Neutrophil (primary cell): ENCODE data around the gene INS.

Experiments
- H3K27ac ChIP-seq: fragments of 200-600 bp; sonication (generic); 2 replicates; pipeline ENCODE4 v1.5.1; 2016; ENCODE audit warnings: mild to moderate bottlenecking, moderate library complexity
- H3K27me3 ChIP-seq: fragments of 200-600 bp; sonication (generic); 2 replicates; pipeline ENCODE4 v1.6.0; 2016; ENCODE audit warnings: mild to moderate bottlenecking
- H3K36me3 ChIP-seq: fragments of 200-600 bp; sonication (generic); 2 replicates; pipeline ENCODE4 v1.5.1; 2017
- H3K4me1 ChIP-seq, 2 experiments: fragments of 200-600 bp in 1 of 2; sonication (generic) in 1 of 2; 1 replicate in 1 of 2; 2 replicates in 1 of 2; pipeline versions ENCODE4 v1.5.1 to v1.6.1; 2013 to 2016; ENCODE audit warnings: low read depth in 1 of 2, low read length in 1 of 2, mild to moderate bottlenecking in 1 of 2, moderate library complexity in 1 of 2; ENCODE audit not compliant: control insufficient read depth in 1 of 2, insufficient read depth in 1 of 2
- H3K4me3 ChIP-seq, 2 experiments: fragments of 200-600 bp in 1 of 2; sonication (generic) in 1 of 2; 1 replicate in 1 of 2; 2 replicates in 1 of 2; pipeline ENCODE4 v1.5.1; 2013 to 2016; ENCODE audit warnings: low read depth in 1 of 2, low read length in 1 of 2, mild to moderate bottlenecking in 1 of 2, moderate library complexity in 1 of 2
- H3K9me3 ChIP-seq: fragments of 200-600 bp; sonication (generic); 2 replicates; pipeline ENCODE4 v1.5.1; 2016
- CTCF ChIP-seq: fragments of 200-600 bp; sonication (generic); IDR thresholded peaks from 2 replicates; pipeline ENCODE4 v1.5.1; 2016; ENCODE audit warnings: antibody characterized with exemption

Gene INS

GRCh38 chr11:2175659-2176058 is 14.7 kb upstream of the INS start:
- no peak for TF ChIP-seq CTCF
- no peaks in the 10 kb centered on the region for H3K27me3 ChIP-seq
- no peak overlapping the region for H3K27ac ChIP-seq
- no peaks in the 10 kb centered on the region for H3K36me3 ChIP-seq
- no peaks in the 10 kb centered on the region for H3K9me3 ChIP-seq
- no peaks in the 10 kb centered on the region for H3K4me1 ChIP-seq
- H3K4me3 ChIP-seq: no peak overlapping the region

- peaks cover 9% of the 10 kb centered on the region for H3K27me3 ChIP-seq
These were observed 13.4 kb upstream of the INS start for GRCh38 chr11:2174361-2174760.

GRCh38 chr11:2173761-2174160 is 12.8 kb upstream of the INS start:
- Histone ChIP-seq H3K27ac (no peak overlapping the region), H3K4me3 (no peak overlapping the region), H3K27me3 (peaks cover 9% of the 10 kb centered on the region), H3K36me3 (no peaks in the 10 kb centered on the region), H3K9me3 (no peaks in the 10 kb centered on the region), H3K4me1 (no peaks in the 10 kb centered on the region)
- no peak for TF ChIP-seq CTCF

More at GRCh38 chr11:2174361-2174760, 13.4 kb upstream of the INS start:
- H3K36me3 ChIP-seq: no peaks in the 10 kb centered on the region
- H3K9me3 ChIP-seq: no peaks in the 10 kb centered on the region
- no peak overlapping the region for H3K4me3 ChIP-seq
- no peak for TF ChIP-seq CTCF
- H3K4me1 ChIP-seq: no peaks in the 10 kb centered on the region
- H3K27ac ChIP-seq: no peak overlapping the region

GRCh38 chr11:2173150-2173693 is 12.2 kb upstream of the INS start:
- Histone ChIP-seq H3K4me3 (no peak overlapping the region), H3K27me3 (peaks cover 11% of the 10 kb centered on the region), H3K36me3 (no peaks in the 10 kb centered on the region), H3K9me3 (no peaks in the 10 kb centered on the region), H3K27ac (no peak overlapping the region), H3K4me1 (no peaks in the 10 kb centered on the region)
- TF ChIP-seq CTCF: no peak

- Histone ChIP-seq H3K9me3 (no peaks in the 10 kb centered on the region), H3K27ac (no peak overlapping the region), H3K36me3 (no peaks in the 10 kb centered on the region), H3K27me3 (peaks cover 17% of the 10 kb centered on the region), H3K4me1 (no peaks in the 10 kb centered on the region), H3K4me3 (no peak overlapping the region)
- TF ChIP-seq CTCF: no peak
These were observed 11.7 kb upstream of the INS start for GRCh38 chr11:2172676-2173075.

- Histone ChIP-seq H3K4me1 (no peaks in the 10 kb centered on the region), H3K27me3 (peaks cover 28% of the 10 kb centered on the region), H3K27ac (no peak within 1 kb of the TSS), H3K4me3 (no peak within 1 kb of the TSS), H3K9me3 (no peaks in the 10 kb centered on the region), H3K36me3 (no peaks in the 10 kb centered on the region)
- no peak for TF ChIP-seq CTCF
These were observed 10.6 kb upstream of the INS start, which contains the start of gene TH for GRCh38 chr11:2171591-2172003. Gene TH (minus strand): TSS chr11:2171815. CDS start chr11:2171786, 29 bp downstream.
